Stimulated activated CD4-positive, alpha-beta T cell treated with anti-CD3 and anti-CD28 coated beads, Interleukin-2, amount 100 ng/mL, for 4 hours (primary cell): ENCODE results near the gene EIF2S1.
"Not testable (repeated sequence)": the region's sequence is repeated elsewhere in the genome, so short reads cannot be mapped to it uniquely, and the experiment has no call there.

Experiments used
- DNase-seq: peaks from one replicate; pipeline ENCODE4 v3.0.0-alpha.2; 2020; ENCODE audit warnings: low read depth

Gene EIF2S1

DNA sequence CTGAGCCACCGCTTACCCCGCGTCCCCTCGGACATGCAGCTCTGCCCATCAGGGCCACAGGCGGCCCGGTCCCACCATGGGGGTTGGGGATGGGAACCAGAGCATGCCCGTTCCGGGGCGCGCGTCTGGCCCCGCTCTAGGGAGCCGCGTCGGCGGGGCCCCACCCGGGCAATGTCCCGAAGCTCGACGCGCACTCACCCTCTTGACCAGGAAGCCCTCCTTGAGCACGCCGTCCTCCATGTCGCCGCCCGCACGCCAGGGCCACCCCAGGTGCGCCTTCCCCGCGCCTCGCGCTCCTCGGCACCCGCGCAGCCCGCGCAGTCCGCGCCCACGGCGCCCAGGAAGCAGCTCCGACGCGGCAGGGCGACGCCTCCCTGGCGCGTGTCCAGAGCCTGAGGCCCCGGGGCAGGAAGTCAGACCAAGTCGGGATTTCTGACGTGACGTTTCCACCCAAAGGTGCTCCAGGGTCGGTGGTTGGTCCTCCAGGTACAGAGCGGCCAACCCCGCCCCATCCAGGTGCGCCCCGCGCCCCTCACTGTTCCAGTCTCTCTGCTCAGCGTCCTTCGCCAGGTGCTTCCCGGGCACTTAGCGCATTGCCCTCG is 51.8 kb downstream of the EIF2S1 start, which contains the start of gene PLEK2:
PLEK2 (minus strand) TSS at position 346 of the 602 bp plus-strand sequence; CDS start at position 240, 106 bp downstream.
- DNase-seq, result peak; percentile 36

DNA sequence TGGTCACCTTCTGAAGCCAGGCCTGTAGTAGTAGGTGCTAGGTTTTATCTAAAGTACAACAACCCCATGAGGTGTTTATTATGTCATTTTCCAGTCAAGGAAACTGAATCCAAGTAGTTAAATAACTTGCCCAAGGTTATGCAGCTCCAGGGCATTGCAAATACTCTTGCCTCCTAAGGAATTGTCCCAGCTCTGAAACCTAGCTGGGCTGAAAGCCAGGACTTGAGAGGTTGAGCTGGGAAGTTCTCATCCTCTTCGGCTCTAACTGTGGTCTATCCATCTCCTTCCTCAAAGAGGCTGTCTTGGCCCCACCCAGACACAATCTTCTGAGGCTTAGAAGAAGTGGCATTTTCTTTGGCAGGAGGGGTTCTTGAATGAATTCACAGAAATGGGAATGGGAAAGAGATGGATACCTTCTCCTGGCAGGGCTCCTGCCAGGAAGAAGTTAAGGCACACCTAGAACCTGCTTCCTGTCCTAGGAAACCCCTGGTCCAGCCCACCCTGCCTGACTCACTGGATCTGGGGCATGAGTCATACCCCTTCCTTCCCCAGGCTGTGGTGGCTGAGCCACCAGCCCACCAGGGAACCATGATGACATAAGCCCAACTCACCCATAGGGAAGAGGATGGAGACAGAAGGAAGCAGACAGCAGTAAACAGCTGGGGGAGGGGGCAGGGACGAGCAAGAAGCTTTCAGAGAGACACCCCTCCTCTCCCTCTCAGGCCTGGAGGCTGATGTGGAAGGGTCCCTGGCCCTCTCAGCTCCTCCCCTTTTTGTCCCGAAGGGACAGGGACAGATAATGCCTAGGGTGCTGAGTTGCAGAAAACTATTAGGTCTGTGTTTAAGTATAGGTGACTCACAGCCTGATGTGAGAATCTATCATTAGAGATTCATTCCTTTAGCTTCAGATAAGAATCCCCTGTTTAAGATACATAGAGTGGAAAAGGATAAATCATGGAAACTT is 54.0 kb downstream of the EIF2S1 start:
- DNase-seq, result peak; percentile 37

DNA sequence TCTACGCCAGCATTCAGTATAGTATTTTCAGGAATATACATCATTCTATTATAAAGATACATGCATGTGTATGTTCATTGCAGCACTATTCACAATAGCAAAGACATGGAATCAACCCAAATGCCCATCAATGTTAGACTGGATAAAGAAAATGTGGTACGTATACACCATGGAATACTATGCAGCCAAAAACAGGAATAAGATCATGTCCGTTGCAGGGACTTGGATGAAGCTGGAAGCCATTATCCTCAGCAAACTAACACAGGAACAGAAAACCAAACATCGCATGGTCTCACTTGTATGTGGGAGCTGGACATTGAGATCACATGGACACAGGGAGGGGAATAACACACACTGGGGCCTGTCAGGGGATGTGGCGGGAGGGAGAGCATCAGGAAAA is 55.5 kb downstream of the EIF2S1 start:
- not testable (repeated sequence) for DNase-seq

DNA sequence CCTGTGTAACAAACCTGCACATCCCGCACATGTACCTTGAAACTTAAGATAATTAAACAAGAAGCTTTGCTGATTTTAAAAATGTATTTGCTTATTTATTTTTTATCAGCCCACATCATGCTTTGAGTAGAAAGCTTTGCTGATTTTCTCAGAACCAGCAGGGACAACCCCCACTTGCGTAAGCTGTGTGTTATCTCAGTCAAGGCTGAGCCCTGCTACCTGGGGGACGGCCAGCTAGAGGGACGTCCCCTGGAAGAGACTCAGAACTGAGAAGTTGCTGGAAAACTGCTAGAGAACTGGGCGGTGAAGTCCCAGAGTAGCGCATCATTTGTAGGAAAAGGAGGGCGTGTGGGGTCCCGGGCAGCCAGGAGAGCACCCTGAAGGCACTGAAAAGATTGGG is 56.0 kb downstream of the EIF2S1 start:
- DNase-seq, result no peak

DNA sequence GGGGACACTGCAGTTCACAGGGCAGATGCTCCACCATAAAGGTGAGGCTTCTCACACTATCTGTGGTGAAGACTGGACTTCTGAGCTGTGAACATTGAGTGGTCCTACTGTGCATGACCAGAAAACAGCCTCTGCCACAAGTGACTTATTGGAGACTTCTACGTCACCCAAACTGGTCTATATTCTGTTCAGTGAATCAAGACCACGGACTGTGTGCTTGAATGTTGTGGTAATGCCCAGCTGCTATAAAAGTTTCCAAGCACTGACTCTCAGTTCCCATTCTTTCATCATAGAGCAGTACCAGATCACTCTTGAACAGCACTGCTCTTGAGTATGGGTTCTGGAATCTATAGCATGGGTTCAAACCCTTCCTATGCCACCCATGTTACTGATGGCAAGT is 56.7 kb downstream of the EIF2S1 start:
- DNase-seq, result no peak

DNA sequence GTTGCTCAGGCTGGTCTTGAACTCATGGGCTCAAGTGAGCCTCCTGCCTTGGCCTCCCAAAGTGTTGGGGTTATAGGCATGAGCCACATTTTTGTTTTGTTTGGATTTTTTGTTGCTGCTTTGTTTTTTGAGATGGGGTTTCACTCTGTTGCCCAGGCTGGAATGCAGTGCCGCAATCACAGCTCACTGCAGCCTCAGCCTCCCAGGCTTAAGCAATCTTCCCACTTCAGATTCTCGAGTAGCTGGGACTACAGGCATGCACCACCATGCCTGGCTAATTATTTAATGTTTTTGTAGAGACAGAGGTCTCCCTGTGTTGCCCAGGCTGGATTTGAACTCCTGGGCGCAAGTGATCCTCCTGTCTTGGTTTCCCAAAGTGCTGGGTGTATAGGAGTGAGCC is 57.5 kb downstream of the EIF2S1 start:
- DNase-seq, result no peak

DNA sequence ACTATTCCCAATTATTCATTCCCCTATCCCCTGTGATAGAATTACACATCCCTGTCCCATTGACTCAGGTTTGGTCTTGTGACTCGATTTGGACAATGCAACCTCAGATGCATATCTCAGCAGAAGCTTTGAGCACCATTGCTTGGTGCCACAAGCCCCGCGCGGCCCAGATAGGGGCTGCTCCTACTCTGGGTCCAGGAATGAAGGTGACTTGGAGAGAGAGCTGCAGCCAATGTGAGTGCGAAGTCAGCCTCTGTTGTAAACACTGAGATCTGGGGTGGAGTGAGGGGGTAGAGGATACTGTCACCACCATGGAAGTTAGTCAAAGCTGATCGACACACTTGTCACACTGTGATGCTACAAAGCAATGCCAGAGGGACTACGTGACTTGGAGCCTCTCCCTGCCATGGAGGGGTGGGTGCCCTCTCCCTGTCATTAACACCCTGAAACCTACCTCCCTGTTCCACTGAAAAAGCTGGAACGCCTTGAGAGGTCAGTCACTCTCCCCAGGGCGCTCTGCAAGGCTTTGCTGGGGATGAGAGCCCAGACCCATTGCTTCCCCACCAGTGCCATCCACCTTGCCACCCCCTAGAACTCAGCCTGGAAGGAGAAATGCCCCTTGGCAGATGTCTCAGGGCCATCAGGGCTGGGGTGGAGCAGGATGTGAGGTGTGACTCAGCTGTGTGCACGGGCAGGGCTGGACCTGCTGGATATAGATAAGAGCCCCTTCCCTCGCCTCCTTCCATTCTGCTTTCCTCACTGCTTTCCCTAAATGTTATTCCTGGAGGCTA is 58.5 kb downstream of the EIF2S1 start:
- no peak for DNase-seq

DNA sequence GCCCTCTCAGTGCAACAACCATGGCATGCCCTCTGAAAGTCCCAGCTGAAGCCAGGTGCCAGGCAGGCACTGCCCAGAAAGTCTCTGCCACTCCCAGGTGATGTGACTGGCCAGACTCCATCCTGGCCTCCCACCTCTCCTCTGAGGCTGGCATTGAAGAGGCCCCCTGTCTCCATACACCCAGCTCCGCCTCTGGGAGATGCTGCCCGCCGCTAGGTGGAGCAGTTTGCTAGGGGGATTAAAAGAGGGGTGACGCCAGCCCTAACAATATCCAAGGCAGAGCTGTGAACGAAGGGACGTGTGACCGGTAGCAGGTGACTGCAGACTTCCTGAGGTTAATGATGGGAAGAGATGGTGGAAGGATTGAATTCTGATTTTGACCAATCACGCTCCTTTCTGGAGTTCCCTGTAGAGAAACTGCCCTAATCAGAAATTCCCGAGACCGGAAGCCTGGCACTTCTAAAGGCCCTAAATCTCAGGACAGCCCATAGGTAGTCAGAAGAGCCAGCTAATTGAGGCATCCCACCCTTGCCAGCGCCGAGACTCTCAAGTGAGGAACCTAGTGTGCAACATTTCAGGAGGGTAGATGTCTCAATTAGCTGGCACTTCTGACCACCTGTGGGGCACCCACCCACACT is 60.1 kb downstream of the EIF2S1 start:
- DNase-seq, result no peak

DNA sequence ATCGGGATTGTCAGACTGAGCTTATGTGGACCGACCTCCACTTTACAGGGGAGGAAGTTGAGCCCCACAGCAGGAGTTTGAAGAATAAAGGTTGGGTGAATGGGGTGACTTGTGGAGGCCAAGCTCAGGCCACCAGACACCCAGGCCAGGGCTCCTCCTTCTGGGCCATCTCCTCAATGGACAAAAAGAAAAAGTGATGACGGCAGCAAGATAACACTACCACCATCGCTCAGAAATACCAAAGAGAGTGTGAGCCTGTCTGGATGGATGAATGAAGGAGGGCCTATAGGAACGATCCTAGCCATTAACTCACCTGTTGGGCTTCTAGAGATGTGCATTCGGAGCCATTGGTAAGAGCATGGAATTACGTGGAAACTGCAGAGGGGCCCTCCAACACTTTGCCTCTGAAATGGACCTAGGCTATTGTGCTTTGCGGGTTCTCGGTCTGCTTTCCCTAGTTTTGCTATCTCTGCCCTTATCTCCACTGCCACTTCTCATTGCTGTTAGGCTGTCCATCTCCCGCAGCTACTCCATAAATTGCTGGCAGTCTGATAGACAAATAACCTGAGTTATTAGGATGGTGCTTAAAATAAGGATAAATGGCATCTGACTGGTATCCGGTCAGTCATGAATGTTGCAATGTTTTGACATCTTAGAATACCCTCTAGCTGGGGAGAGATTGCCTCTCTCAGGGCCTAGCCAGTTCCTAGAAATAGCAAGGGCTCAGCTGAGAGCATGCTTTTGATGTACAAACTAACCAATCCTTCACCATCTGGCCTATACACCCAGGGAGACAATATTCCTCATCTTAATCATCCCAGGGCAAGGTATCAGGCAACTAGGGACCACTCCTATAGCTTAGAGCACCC is 61.5 kb downstream of the EIF2S1 start:
- DNase-seq, result no peak

DNA sequence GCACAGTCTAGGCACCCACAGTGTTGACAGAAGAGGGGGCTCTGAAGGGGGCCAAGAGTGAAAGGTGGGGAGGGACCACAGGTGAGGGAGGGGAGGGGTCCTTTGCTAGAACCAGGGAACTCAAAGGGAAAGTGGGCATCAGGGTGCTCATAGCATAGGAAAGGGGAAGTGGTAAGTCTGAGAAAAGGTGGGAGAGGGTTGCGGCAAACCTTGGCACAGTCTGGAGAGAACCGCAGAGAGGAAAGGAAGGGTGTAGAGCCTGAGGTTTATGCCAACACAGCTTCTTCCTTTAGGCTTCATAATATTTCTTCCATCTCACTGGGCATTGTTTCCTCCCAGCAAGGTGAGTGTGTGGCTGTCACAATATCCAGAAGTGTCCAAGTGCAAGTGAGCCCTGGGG is 63.3 kb downstream of the EIF2S1 start:
- no peak for DNase-seq

DNA sequence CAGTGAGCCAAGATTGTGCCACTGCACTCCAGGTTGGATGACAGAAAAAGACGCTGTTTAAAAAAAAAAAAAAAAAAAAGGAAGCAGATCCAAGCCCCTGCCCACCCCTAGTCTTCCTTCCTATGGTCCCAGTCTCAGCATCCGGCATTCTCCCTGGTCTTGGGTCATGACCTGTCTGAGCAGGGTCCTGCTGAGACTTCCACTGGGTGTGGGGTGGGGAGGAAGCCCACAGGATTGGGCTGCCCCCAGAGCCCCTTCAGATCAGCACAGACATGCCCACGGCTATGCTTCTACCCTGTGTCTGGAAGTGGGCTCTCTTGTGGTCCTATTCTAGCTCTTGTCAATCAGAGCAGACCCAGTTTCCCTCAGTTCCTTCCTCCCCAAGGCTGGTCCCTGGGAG is 64.4 kb downstream of the EIF2S1 start:
- DNase-seq, result no peak

DNA sequence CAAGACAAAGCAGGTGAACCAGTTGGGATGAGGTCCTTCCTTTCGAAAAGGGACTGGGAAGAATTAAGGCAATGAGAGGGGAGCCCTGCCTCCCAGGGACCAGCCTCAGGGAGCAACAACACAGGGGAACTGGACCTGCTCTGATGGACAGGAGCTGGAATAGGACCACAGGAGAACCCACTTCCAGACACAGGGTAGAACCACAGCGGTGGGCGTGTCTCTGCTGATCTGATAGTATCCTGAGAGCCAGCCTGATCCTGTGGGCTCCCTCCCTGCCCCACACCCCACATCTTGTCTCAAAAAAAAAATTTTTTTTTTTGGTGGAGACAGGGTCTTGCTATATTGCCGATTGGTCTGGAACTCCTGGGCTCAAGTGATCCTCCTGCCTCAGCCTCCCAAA is 65.5 kb downstream of the EIF2S1 start:
- no peak for DNase-seq

DNA sequence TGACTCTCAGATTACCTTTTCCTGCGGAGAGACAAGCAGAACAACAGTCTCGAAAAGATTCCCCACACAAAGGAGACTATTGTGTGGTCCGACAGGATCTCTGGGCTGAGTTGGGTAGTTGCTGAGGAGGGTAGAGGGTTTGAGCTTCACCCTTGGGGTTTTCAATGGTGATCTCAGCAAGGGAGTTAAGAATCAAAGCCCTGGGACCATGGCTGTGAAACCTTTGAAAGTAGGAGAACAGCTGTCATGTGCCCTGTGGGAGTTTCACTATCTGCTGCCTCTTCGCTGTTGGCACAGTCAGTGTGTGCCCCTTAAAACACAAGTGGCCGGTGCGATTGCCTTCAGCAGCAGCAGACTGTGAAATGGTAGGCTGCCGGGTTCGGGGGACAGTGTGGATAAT is 66.0 kb downstream of the EIF2S1 start:
- DNase-seq, result no peak

DNA sequence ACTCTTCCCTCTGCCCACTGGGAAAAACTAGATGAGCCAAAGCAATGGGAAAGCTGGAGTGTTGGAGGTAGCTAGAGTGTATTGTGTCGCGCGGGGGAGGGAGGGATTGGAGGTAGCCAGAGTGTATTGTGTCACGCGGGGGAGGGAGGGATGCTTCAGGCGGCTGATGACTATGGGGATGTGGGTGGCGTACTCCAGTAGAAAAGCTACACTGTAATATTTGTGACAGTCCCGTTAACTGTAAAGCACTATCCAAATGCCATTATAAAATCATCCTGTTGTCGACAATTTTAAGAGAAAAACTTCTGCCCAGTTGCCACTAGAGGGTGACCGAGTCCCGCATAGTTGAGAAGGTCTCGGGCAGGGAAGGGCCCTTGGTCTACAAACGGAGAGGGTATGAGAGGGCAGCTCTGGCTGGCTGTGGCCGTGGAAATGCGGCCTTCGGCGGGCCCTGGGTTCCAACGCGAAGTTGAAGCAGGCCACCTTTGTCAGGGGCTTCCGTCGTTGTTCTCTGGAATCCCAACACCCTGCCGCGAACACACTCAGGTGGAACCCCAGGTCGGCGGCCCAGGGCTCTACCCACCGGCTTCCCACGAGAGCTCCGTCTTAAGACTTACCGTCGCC is 67.0 kb downstream of the EIF2S1 start:
- DNase-seq, result peak; percentile 58

DNA sequence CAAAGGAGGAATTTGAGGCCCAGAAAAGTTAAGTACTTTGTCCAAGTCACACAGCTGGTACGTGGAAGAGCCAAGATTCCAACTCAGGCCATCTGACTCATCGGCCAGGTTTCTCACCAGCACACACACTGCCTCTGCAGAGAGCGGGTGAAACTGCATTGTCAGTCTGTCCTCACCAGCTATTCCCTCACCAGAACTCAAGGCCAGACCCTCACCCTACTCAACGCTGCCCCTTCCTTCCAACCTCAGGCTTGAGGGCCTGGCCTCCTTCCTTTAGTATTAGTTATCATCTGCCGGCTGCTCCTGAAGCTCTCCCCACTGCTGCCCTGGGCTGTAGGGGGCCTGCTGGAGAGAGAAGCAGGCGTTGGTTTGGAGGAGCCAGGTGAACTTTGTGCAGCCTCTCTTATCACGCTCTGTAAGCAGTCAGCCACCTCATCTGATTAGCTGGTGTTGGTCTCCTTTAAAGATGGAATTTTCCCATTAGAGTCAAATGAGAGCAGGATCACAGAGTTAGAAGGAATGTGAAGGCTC is 68.4 kb downstream of the EIF2S1 start:
- DNase-seq, result no peak

DNA sequence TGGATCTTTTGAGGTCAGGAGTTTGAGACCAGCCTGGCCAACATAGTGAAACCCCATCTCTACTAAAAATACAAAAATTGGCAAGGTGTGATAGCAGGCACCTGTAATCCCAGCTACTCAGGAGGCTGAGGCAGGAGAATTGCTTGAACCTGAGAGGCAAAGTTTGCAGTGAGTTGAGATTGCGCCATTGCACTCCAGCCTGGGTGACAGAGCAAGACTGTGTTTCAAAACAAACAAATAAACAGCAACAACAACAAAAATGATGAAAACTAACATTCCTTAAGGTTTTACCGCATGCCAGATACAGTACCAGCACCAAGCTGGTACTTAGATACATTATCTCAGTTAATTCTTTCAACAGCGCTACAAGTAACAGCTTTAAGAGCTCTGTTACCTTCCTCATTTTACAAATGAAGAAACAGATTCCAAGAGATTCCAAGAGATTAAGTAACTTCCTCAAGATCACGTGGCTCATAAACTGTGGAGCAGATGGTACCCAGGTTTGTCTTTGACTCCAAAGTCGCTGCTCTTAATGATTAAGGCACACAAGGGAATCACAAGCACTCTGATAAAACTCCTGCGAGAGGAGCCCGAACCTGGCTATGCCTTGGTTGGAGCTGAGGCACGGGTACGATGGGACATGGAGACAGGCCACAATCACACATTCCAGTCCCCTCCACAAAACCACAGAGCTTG is 69.5 kb downstream of the EIF2S1 start:
- no peak for DNase-seq

DNA sequence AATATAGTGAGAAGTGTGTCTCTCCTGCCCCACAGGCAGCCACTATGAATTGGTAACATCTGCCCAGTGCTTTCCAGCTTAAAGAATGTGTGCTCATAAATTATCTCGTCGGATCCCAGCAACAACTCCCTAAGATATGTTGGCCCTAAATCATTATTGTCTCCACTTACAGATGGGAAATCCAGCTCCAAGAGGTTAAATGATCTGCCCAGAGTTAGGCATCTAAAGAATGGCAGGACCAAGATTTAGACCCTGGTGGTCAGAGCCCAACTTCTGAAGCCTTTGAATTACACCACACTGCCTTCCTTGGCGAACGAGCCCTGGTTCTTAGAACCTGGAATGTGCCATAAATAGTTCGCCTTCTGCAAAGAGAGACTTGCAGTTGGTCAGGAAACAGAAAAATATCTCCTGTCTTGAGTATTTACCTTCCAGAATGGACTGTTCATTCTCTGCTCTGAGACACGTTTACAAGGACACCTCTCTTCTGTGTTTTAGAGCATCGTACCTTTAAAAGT is 72.0 kb downstream of the EIF2S1 start:
- DNase-seq, result no peak

DNA sequence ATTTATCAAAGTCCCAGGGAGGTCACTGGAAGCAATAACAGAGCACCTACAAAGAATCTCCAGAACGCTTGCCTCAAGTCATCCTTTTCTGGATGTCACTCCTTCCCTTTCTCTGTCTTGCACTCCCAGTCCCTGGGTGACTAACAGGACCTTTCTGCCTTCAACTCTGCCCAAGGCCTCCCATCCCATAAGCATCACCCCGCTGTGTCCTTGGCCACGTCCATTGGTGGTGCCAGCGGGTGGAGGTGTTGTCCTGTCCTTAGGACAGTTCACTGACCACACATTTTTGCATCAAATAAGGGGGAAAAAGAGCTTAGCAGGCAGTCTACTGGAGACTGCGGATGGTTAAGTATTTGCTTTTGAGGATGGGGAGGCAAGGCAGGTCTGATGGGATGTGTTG is 75.5 kb downstream of the EIF2S1 start:
- DNase-seq, result no peak
